B cell (primary cell): ENCODE data around the gene PHACTR3. TPM values are rescaled to one million over a fixed set of nuclear protein-coding genes. Genes with fewer than 3 reads are reported as not detected.

Source experiments
- ATAC-seq: fragments of 200-7000 bp; cut with Tn5 transposase; one replicate; pipeline ENCODE4 v1.10.0; 2021; ENCODE audit warnings: low read depth, mild to moderate bottlenecking, moderate number of reproducible peaks, moderate library complexity
- CTCF ChIA-PET: fragments of 350-600 bp; sonication (Branson Sonifier 250); formaldehyde crosslinking; loops from one replicate; lab custom pipeline; 2021; ENCODE audit warnings: antibody characterized with exemption, inconsistent platforms; lab: Charles Lee
- POLR2A ChIA-PET: fragments of 350-600 bp; sonication (Branson Sonifier 250); formaldehyde crosslinking; loops from one replicate; lab custom pipeline; 2021; ENCODE audit warnings: antibody characterized with exemption; lab: Charles Lee
- DNase-seq: peaks from one replicate; pipeline ENCODE4 v3.0.0; 2013
- H2AFZ ChIP-seq: 2 replicates; pipeline ENCODE4 v1.6.1; 2012; ENCODE audit warnings: mild to moderate bottlenecking, low read depth, low read length; ENCODE audit not compliant: insufficient read depth, poor library complexity, severe bottlenecking
- H3K27ac ChIP-seq, 2 donors: 1 replicate in 1 of 2; 2 replicates in 1 of 2; pipeline ENCODE4 v1.5.1; 2012 to 2013; ENCODE audit warnings: low read length in 2 of 2, mild to moderate bottlenecking in 2 of 2, moderate library complexity in 1 of 2
- H3K27me3 ChIP-seq, 4 experiments: fragments of 200-600 bp in 1 of 4; sonication (generic) in 1 of 4; replicated peaks in 1 of 4; 1 replicate in 2 of 4; 2 replicates in 2 of 4; pipeline versions ENCODE4 v1.6.1 to v1.7.0; 2013 to 2016; ENCODE audit warnings: low read length in 3 of 4, mild to moderate bottlenecking in 2 of 4, mixed read lengths in 1 of 4, moderate library complexity in 1 of 4; ENCODE audit not compliant: insufficient read depth in 4 of 4, control insufficient read depth in 3 of 4; ENCODE audit errors: control extremely low read depth in 1 of 4
- H3K36me3 ChIP-seq, 2 experiments: replicated peaks in 1 of 2; 1 replicate in 1 of 2; 2 replicates in 1 of 2; pipeline versions ENCODE4 v1.6.1 to v1.7.1; 2013; ENCODE audit warnings: low read length in 1 of 2; ENCODE audit not compliant: insufficient read depth in 2 of 2, control insufficient read depth in 1 of 2; ENCODE audit errors: control extremely low read depth in 1 of 2, extremely low read depth in 1 of 2
- H3K4me1 ChIP-seq, 2 donors: fragments of 200-600 bp in 1 of 2; sonication (generic) in 1 of 2; 1 replicate in 1 of 2; 2 replicates in 1 of 2; pipeline versions ENCODE4 v1.5.1 to v1.6.1; 2013 to 2017; ENCODE audit warnings: low read length in 2 of 2; ENCODE audit not compliant: control insufficient read depth in 2 of 2, insufficient read depth in 2 of 2
- H3K4me2 ChIP-seq: replicated peaks from 2 replicates; pipeline ENCODE3; 2012; ENCODE audit warnings: mild to moderate bottlenecking, low read depth, low read length; ENCODE audit not compliant: poor library complexity, severe bottlenecking
- H3K4me3 ChIP-seq, 5 experiments: fragments of 200-600 bp in 1 of 5; sonication (generic) in 1 of 5; 1 replicate in 3 of 5; 2 replicates in 2 of 5; pipeline versions ENCODE4 v1.5.1 to v1.7.0; 2011 to 2016; ENCODE audit warnings: low read length in 4 of 5, mild to moderate bottlenecking in 4 of 5, low read depth in 2 of 5, control low read depth in 1 of 5, moderate library complexity in 1 of 5; ENCODE audit not compliant: insufficient read depth in 1 of 5; ENCODE audit errors: control extremely low read depth in 1 of 5, extremely low read depth in 1 of 5
- H3K79me2 ChIP-seq: fragments of 200-600 bp; sonication (generic); one replicate; pipeline ENCODE4 v1.6.0; 2016; ENCODE audit warnings: low read length; ENCODE audit not compliant: control insufficient read depth, insufficient read depth
- H3K9ac ChIP-seq: fragments of 200-600 bp; sonication (generic); 2 replicates; pipeline ENCODE4 v1.6.1; 2017; ENCODE audit warnings: mild to moderate bottlenecking, low read length, moderate library complexity
- H3K9me3 ChIP-seq, 3 donors: one replicate each; pipeline versions ENCODE4 v1.6.1 to v1.7.1; 2013; ENCODE audit warnings: low read length in 2 of 3; ENCODE audit not compliant: control insufficient read depth in 2 of 3, insufficient read depth in 1 of 3; ENCODE audit errors: control extremely low read depth in 1 of 3
- H4K20me1 ChIP-seq: 2 replicates; pipeline ENCODE4 v1.6.0; 2012; ENCODE audit warnings: mild to moderate bottlenecking, low read length; ENCODE audit not compliant: insufficient read depth, control insufficient read depth, poor library complexity, severe bottlenecking
- H3K27ac Mint-ChIP-seq: one replicate; pipeline ENCODE4 v1.8.0; 2021; ENCODE audit warnings: mixed read lengths
- H3K27me3 Mint-ChIP-seq: one replicate; pipeline ENCODE4 v1.8.0; 2021; ENCODE audit warnings: mixed read lengths
- H3K4me1 Mint-ChIP-seq: one replicate; pipeline ENCODE4 v1.8.0; 2021; ENCODE audit warnings: mixed read lengths
- H3K4me3 Mint-ChIP-seq: one replicate; pipeline ENCODE4 v1.8.0; 2021; ENCODE audit warnings: mixed read lengths
- H3K9me3 Mint-ChIP-seq: one replicate; pipeline ENCODE4 v1.8.0; 2022; ENCODE audit warnings: mixed read lengths; ENCODE audit not compliant: insufficient read depth
- EZH2 ChIP-seq: IDR thresholded peaks from 2 replicates; pipeline ENCODE4 v1.6.1; 2012; ENCODE audit warnings: borderline replicate concordance, low read depth, mild to moderate bottlenecking, moderate library complexity, low read length; ENCODE audit not compliant: insufficient read depth, poor library complexity, severe bottlenecking
- WGBS: methylation state at CpG from one replicate; pipeline ENCODE4 v1.1.5; 2013; ENCODE audit warnings: missing lambda C conversion rate; ENCODE audit not compliant: insufficient coverage; 5-methylcytosine and 5-hydroxymethylcytosine counted together
- intact Hi-C: fragments of 100-400 bp; cut with micrococcal nuclease; formaldehyde crosslinking; loops from one replicate; pipeline ENCODE4 v1.10.0; 2022
- polyA plus RNA-seq: library from polyadenylated mRNA; depleted of rRNA; stranded (reverse); fragments of >200 nt; gene quantifications from 2 replicates; pipeline ENCODE4 v1.2.3, GENCODE V29; 2012
- total RNA-seq, 2 donors: library from RNA; stranded (reverse); fragments of 120-200 nt in 1 of 2; gene quantifications; 1 replicate in 1 of 2; 2 replicates in 1 of 2; pipeline versions ENCODE4 v1.2.3 to v1.2.4, GENCODE V29; 2013 to 2022
- TF ChIP-seq, protein P1 (sequence below): fragments of 200-600 bp; IDR thresholded peaks from one replicate; pipeline ENCODE4 v1.8.0; 2022; ENCODE audit warnings: antibody characterized with exemption, mild to moderate bottlenecking

Gene PHACTR3
- total and polyA plus RNA-seq, 2 donors (not counting 1 experiment from before 2014, with no cell fraction given) = not detected

DNA sequence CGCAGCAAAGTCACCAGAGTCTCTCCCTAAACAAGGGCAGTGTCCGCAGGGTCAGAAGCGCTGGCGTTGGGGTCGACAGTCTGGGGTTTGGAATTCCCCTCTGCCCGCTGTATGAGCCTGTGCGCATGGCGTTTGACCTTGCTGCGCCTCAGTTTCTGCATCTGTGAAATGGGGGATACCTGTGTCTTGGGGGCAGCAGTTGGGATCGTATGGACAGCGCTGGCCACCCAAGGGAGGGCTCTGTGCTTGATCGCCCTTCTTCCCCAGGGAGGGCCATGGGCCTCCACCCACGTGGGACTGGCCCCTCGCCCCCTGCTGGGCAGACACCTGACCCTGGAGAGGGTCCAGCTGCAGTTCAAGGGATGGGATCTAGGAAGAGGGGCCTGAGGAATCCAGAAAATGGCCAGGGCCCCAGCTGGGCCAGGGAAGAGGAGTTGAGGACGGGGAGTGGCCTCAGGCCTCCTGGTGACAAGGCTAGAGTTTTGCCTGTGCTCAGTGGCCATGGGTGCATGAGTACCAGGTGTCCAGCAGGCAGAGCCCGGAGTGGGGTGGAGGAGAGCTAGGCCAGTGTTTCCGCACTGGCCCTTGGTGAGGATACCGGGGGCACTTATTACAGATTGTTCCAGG lies 26.4 kb upstream of the PHACTR3 start:
- no peak overlapping the region for H3K9ac ChIP-seq
- 46% methylated on average over 17 of the region's 18 CpGs for WGBS
- DNase-seq (no peak), ATAC-seq (no peak)
- Mint-ChIP-seq H3K27me3 (peaks cover 39% of the 10 kb centered on the region), H3K4me1 (no peaks in the 10 kb centered on the region), H3K4me3 (no peak overlapping the region), H3K27ac (no peak overlapping the region), H3K9me3 (peaks cover 2% of the 10 kb centered on the region)
- intact Hi-C loops = no loop called here
- H3K27me3 ChIP-seq = peaks cover 0 to 15% (median 1%) of the 10 kb centered on the region in 4 experiments
- no peak overlapping the region for H3K4me3 ChIP-seq
- no peaks in the 10 kb centered on the region for H3K36me3 ChIP-seq
- H3K27ac ChIP-seq = no peak overlapping the region
- peaks cover 0 to 5% (median 0%) of the 10 kb centered on the region in 3 donors for H3K9me3 ChIP-seq
- POLR2A ChIA-PET = no interaction called here
- H4K20me1 ChIP-seq = no peaks in the 10 kb centered on the region
- CTCF ChIA-PET = no interaction called here
- TF ChIP-seq EZH2 = no peak
- TF ChIP-seq, protein P1, sequence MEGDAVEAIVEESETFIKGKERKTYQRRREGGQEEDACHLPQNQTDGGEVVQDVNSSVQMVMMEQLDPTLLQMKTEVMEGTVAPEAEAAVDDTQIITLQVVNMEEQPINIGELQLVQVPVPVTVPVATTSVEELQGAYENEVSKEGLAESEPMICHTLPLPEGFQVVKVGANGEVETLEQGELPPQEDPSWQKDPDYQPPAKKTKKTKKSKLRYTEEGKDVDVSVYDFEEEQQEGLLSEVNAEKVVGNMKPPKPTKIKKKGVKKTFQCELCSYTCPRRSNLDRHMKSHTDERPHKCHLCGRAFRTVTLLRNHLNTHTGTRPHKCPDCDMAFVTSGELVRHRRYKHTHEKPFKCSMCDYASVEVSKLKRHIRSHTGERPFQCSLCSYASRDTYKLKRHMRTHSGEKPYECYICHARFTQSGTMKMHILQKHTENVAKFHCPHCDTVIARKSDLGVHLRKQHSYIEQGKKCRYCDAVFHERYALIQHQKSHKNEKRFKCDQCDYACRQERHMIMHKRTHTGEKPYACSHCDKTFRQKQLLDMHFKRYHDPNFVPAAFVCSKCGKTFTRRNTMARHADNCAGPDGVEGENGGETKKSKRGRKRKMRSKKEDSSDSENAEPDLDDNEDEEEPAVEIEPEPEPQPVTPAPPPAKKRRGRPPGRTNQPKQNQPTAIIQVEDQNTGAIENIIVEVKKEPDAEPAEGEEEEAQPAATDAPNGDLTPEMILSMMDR = no peak
- no peaks in the 10 kb centered on the region for H3K4me1 ChIP-seq
- H3K4me2 ChIP-seq = no peak overlapping the region
- H2AFZ ChIP-seq = no peak overlapping the region
- no peaks in the 10 kb centered on the region for H3K79me2 ChIP-seq
